GM19467 (cell line): ENCODE measurements around the gene PRMT6.
"Not testable (repeated sequence)": the region's sequence is repeated elsewhere in the genome, so short reads cannot be mapped to it uniquely, and the experiment has no call there.

Experiments used
- ATAC-seq: cut with Tn5 transposase; IDR thresholded peaks from one replicate; pipeline ENCODE4 v1.9.1; 2021; ENCODE audit warnings: mild to moderate bottlenecking, moderate library complexity; ENCODE audit not compliant: unreplicated experiment

Gene PRMT6

GRCh38 chr1:107056426-107057196, at the start of gene PRMT6:
Gene PRMT6, plus strand, starts transcription at chr1:107056674. Its CDS starts 42 bp downstream, at chr1:107056716.
- peak; percentile 96 for ATAC-seq

- ATAC-seq: no peak
These were observed 47.2 kb upstream of the PRMT6 start for GRCh38 chr1:107009281-107009680.

- ATAC-seq: no peak
These were observed 45.9 kb upstream of the PRMT6 start for GRCh38 chr1:107010582-107010981.

GRCh38 chr1:107016376-107016978, 40.0 kb upstream of the PRMT6 start:
- ATAC-seq: no peak

GRCh38 chr1:107018445-107018844, 38.0 kb upstream of the PRMT6 start:
- ATAC-seq: no peak

- no peak for ATAC-seq
These were observed 37.3 kb upstream of the PRMT6 start for GRCh38 chr1:107019166-107019565.

GRCh38 chr1:107038874-107039273, 17.6 kb upstream of the PRMT6 start:
- ATAC-seq: not testable (repeated sequence)

GRCh38 chr1:107044310-107045220, 11.9 kb upstream of the PRMT6 start:
- ATAC-seq: not testable (repeated sequence)

- no peak for ATAC-seq
These were observed 8.9 kb upstream of the PRMT6 start for GRCh38 chr1:107047602-107048001.

- ATAC-seq: no peak
These were observed 8.2 kb upstream of the PRMT6 start for GRCh38 chr1:107048241-107048640.

- no peak for ATAC-seq
These were observed 5.2 kb upstream of the PRMT6 start for GRCh38 chr1:107051266-107051665.

GRCh38 chr1:107055919-107056425, 502 bp upstream of the PRMT6 start:
- ATAC-seq: not testable (repeated sequence)

GRCh38 chr1:107057197-107058133, 991 bp downstream of the PRMT6 start:
- peak; percentile 57 for ATAC-seq

GRCh38 chr1:107058245-107059032, 2.0 kb downstream of the PRMT6 start:
- ATAC-seq: no peak

- no peak for ATAC-seq
These were observed 5.4 kb downstream of the PRMT6 start for GRCh38 chr1:107061886-107062285.

GRCh38 chr1:107073493-107073892, 17.0 kb downstream of the PRMT6 start:
- no peak for ATAC-seq

GRCh38 chr1:107076841-107077240, 20.4 kb downstream of the PRMT6 start:
- no peak for ATAC-seq

GRCh38 chr1:107079249-107079648, 22.8 kb downstream of the PRMT6 start:
- no peak for ATAC-seq

- no peak for ATAC-seq
These were observed 24.6 kb downstream of the PRMT6 start for GRCh38 chr1:107081102-107081501.
